Ovary (tissue), 3 donors: ENCODE data around the gene CMIP.

Experiments
- POLR2A ChIP-seq: fragments of 450-650 bp; IDR thresholded peaks from one replicate; pipeline ENCODE4 v1.6.1; 2017; ENCODE audit warnings: antibody characterized with exemption, mild to moderate bottlenecking, moderate library complexity
- TF ChIP-seq, protein P1 (sequence below), 3 donors: fragments of 450-650 bp in 2 of 3; fragments of 200-600 bp in 1 of 3; IDR thresholded peaks; one replicate each; pipeline versions ENCODE4 v1.5.1 to v1.8.0; 2016 to 2022; ENCODE audit warnings: antibody characterized with exemption in 3 of 3, mild to moderate bottlenecking in 1 of 3
- donor health status: DM: no; HTN: no; CAD: no.

DNA sequence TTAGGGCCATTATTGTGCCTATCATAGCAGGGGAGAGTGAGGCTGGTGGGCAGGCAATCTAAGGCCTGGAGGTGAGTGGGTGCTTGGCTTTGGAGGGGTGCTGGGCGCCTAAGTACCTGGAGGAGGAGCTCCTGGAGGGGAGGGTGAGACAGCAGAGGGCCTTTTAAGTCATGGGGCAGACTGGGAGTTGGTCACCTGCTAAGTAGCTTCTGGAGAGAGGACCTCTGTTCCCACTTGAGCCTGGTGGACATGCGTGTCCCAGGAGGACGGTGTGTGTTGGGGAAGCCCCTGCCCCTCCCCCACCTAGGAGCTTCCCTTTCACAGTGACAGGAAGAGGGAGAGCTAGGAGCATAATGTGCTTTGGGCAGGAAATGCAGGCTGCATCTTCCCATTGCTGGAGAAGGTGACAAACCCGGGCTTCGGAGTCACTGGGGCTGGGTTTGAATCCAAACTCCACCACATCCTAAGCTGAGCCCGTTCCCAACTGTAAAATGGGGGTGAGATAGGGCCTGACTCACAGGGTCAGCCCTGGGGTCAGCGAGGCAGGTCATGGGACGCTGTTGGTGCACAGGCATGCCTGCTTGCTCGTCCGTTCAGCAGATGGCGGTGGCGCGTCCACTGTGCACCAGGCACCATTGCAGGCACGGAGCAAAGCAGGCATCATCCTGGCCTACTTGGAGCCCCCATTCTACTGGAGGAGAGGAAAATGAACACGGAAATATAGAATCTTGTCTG lies 37.9 kb downstream of the CMIP start:
- TF ChIP-seq, protein P1, sequence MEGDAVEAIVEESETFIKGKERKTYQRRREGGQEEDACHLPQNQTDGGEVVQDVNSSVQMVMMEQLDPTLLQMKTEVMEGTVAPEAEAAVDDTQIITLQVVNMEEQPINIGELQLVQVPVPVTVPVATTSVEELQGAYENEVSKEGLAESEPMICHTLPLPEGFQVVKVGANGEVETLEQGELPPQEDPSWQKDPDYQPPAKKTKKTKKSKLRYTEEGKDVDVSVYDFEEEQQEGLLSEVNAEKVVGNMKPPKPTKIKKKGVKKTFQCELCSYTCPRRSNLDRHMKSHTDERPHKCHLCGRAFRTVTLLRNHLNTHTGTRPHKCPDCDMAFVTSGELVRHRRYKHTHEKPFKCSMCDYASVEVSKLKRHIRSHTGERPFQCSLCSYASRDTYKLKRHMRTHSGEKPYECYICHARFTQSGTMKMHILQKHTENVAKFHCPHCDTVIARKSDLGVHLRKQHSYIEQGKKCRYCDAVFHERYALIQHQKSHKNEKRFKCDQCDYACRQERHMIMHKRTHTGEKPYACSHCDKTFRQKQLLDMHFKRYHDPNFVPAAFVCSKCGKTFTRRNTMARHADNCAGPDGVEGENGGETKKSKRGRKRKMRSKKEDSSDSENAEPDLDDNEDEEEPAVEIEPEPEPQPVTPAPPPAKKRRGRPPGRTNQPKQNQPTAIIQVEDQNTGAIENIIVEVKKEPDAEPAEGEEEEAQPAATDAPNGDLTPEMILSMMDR (IDR thresholded peaks at IDR 0.05), result no peak
- no peak for TF ChIP-seq POLR2A
